Ovary (tissue), 9 donors: ENCODE results near the gene ADGRL1. TPM values are rescaled to one million over a fixed set of nuclear protein-coding genes. Genes with fewer than 3 reads are reported as not detected.

ENCODE experiments used
- DNase-seq, 5 donors: peaks; one replicate each; pipeline ENCODE4 v3.0.0-alpha.2; 2019 to 2020
- H3K27ac ChIP-seq, 2 donors: fragments of 200-600 bp; one replicate each; pipeline versions ENCODE4 v1.5.1 to v1.8.0; 2019 to 2022
- H3K27me3 ChIP-seq: fragments of 200-600 bp; one replicate; pipeline ENCODE4 v1.8.0; 2022
- H3K36me3 ChIP-seq: fragments of 200-600 bp; sonication (generic); one replicate; pipeline ENCODE4 v1.5.1; 2019
- H3K4me1 ChIP-seq: one replicate; pipeline ENCODE4 v1.8.1; 2013; ENCODE audit warnings: mild to moderate bottlenecking, moderate library complexity; ENCODE audit not compliant: insufficient read depth
- H3K4me3 ChIP-seq: fragments of 200-600 bp; sonication (generic); one replicate; pipeline ENCODE4 v1.5.1; 2017
- H3K9me3 ChIP-seq, 2 donors: fragments of 200-600 bp in 1 of 2; sonication (generic) in 1 of 2; one replicate each; pipeline versions ENCODE4 v1.5.1 to v1.8.1; 2013 to 2019; ENCODE audit warnings: mild to moderate bottlenecking in 1 of 2, moderate library complexity in 1 of 2
- CTCF ChIP-seq, 3 donors: fragments of 450-650 bp in 2 of 3; fragments of 200-600 bp in 1 of 3; IDR thresholded peaks; one replicate each; pipeline versions ENCODE4 v1.5.1 to v1.8.0; 2016 to 2022; ENCODE audit warnings: antibody characterized with exemption in 3 of 3, mild to moderate bottlenecking in 1 of 3
- EP300 ChIP-seq: sonication (generic); formaldehyde crosslinking; IDR thresholded peaks from one replicate; pipeline ENCODE4 v1.6.1; 2017; ENCODE audit warnings: antibody characterized with exemption
- POLR2A ChIP-seq: fragments of 450-650 bp; IDR thresholded peaks from one replicate; pipeline ENCODE4 v1.6.1; 2017; ENCODE audit warnings: antibody characterized with exemption, mild to moderate bottlenecking, moderate library complexity
- WGBS, 3 donors: extraction: QIAGEN DNeasy Blood & Tissue Kit in 1 of 3; methylation state at CpG; one replicate each; pipeline versions ENCODE4 v1.1.5 to v1.1.7; 2013 to 2017; 5-methylcytosine and 5-hydroxymethylcytosine counted together
- intact Hi-C, 4 donors: fragments of 100-400 bp; cut with DNase I; formaldehyde crosslinking; loops; one replicate each; pipeline versions ENCODE4 v1.11.0 to v1.15.1; 2022 to 2023
- polyA plus RNA-seq, 2 donors: library from polyadenylated mRNA; stranded (reverse); fragments of 200-250 nt in 1 of 2; fragments of 350-450 nt in 1 of 2; fragmentation: Illumina TruSeq in 1 of 2; extraction: RNeasy Lipid Tissue Mini Kit (QIAGEN cat#74804) in 1 of 2; gene quantifications; one replicate each; pipeline ENCODE4 v1.2.3, GENCODE V29; 2013 to 2014
- total RNA-seq, 7 donors: library from RNA; depleted of rRNA in 2 of 7; stranded (reverse); fragments of >200 nt in 2 of 7; fragmentation: NEBNext Ultra II Directional in 3 of 7; extraction: Animal tissue kit (Norgen Biotek cat#: 25700) in 3 of 7; gene quantifications; one replicate each; pipeline versions ENCODE4 v1.1.0 to v1.2.4, GENCODE V29; 2016 to 2023
- donor health status: DM: no; HTN: no; CAD: no; lungs with moderate emphysema.
- donor health status: DM: no; HTN: no; CAD: no.
- donor health status: Bipolar disorder and iron deficiency.
- donor health status: DM: yes; HTN: yes; CAD: no.
- donor health status: DM: no; HTN: no; CAD: no.
- donor health status: DM: yes; HTN: yes; CAD: no.

Gene ADGRL1
- total and polyA plus RNA-seq, 9 donors: 2.1 to 36.8 (median 12.1) TPM

- Histone ChIP-seq H3K27ac (peak overlapping the region; percentile 85 to 96), H3K27me3 (no peaks in the 10 kb centered on the region), H3K36me3 (no peaks in the 10 kb centered on the region), H3K9me3 (no peaks in the 10 kb centered on the region), H3K4me1 (peaks cover 36% of the 10 kb centered on the region), H3K4me3 (peak overlapping the region; percentile 15)
- peak; percentile 42 to 67 (median 49) for DNase-seq
- intact Hi-C loops: no loop called here
- TF ChIP-seq CTCF (IDR thresholded peaks at IDR 0.05) (no peak), EP300 (no peak), POLR2A (no peak)
- 12 to 25% (median 12%) methylated on average over 12 of the region's 12 CpGs for WGBS, 3 donors
Observed at GRCh38 chr19:14112051-14112808, 93.7 kb downstream of the ADGRL1 start.

- TF ChIP-seq EP300: no peak
- TF ChIP-seq CTCF (IDR thresholded peaks at IDR 0.05): no peak
- TF ChIP-seq POLR2A: no peak
- peaks cover 36% of the 10 kb centered on the region for H3K4me1 ChIP-seq
- no peaks in the 10 kb centered on the region for H3K27me3 ChIP-seq
- H3K9me3 ChIP-seq: no peaks in the 10 kb centered on the region
- no peaks in the 10 kb centered on the region for H3K36me3 ChIP-seq
- H3K27ac ChIP-seq: peak overlapping the region; percentile 85 to 96
- peak overlapping the region; percentile 15 for H3K4me3 ChIP-seq
- WGBS, 3 donors: 67 to 80% (median 75%) methylated on average over 1 of the region's 1 CpG
- intact Hi-C loops: no loop called here
- no peak for DNase-seq
Observed at GRCh38 chr19:14111486-14111885, 94.5 kb downstream of the ADGRL1 start.

GRCh38 chr19:14110650-14111049, 95.3 kb downstream of the ADGRL1 start:
- no peak for DNase-seq
- Histone ChIP-seq H3K9me3 (no peaks in the 10 kb centered on the region), H3K27ac (peak overlapping the region in 1 of 2 donors; percentile 55), H3K4me1 (peaks cover 30% of the 10 kb centered on the region), H3K36me3 (no peaks in the 10 kb centered on the region), H3K4me3 (no peak overlapping the region), H3K27me3 (no peaks in the 10 kb centered on the region)
- TF ChIP-seq POLR2A: no peak
- no peak for TF ChIP-seq CTCF (IDR thresholded peaks at IDR 0.05)
- no peak for TF ChIP-seq EP300
- 12 to 31% (median 24%) methylated on average over 2 of the region's 2 CpGs for WGBS, 3 donors
- intact Hi-C loops: no loop called here

GRCh38 chr19:14107581-14108461, 98.1 kb downstream of the ADGRL1 start:
- Histone ChIP-seq H3K27me3 (no peaks in the 10 kb centered on the region), H3K9me3 (no peaks in the 10 kb centered on the region), H3K4me3 (no peak overlapping the region), H3K27ac (peak overlapping the region; percentile 52 to 70), H3K36me3 (no peaks in the 10 kb centered on the region), H3K4me1 (peaks cover 15% of the 10 kb centered on the region)
- TF ChIP-seq CTCF (IDR thresholded peaks at IDR 0.05) (no peak), EP300 (no peak), POLR2A (no peak)
- WGBS, 3 donors: 36 to 50% (median 41%) methylated on average over 22 to 23 of the region's 23 CpGs
- intact Hi-C loops: no loop called here
- peak in 4 of 5 donors; percentile 43 to 57 (median 52) for DNase-seq
